ENCODE data around the gene SUPT6H. TPM values are rescaled to one million over a fixed set of nuclear protein-coding genes. Genes with fewer than 3 reads are reported as not detected.

The SUPT6H gene
- total and polyA plus RNA-seq, 2 donors (not counting 3 experiments of a cell fraction or from before 2014, with no cell fraction given) = 33.9 to 79.2 TPM

DNA sequence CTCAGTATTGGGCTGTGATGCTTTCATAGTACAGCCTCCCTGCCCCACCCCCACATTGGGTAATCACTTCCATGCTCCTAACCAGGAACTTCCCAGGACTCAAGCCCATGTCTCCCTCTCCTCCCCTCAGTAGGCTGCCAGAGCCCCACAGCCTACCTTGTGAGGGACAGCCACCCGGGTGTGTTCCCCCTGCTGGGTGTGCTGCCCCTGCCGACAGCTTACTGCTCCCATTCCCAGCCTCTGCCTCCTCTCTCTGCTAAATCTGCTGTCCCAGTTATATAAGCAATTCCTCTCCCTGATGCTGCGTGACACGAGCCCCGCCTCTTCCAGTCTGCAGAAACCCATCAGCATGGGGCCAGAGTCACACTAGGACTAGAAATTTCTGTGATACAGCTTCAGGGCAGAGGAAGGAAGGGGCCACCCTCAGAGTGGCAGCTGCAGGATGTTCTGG, 48.0 kb upstream of the SUPT6H start, which contains the start of gene RSKR:
TSS of gene RSKR (minus strand) at position 255 of the 451 bp plus-strand sequence. CDS start at position 231, 24 bp downstream.
- ChIA-PET CTCF (interaction anchor here (2.0 to 4.9 kb wide), 6 partner anchors 8 to 120 kb away, joined by 7 to 64 read pairs (median 16); partner anchors contain the start of gene PIGS), POLR2A (no interaction called here)
- no peak for TF ChIP-seq MYC (IDR thresholded peaks at IDR 0.05; ENCODE audit: low read depth, low read length)
- no peak for TF ChIP-seq EZH2 (IDR thresholded peaks at IDR 0.05; ENCODE audit: borderline replicate concordance, low read depth, low read length, severe bottlenecking)
- peaks cover 27 to 30% of the 10 kb centered on the region in 2 experiments for H3K36me3 ChIP-seq (ENCODE audit: control insufficient read depth in 2 of 2, extremely low read depth in 1 of 2, insufficient read depth in 2 of 2, low read length in 2 of 2)
- H3K79me2 ChIP-seq (ENCODE audit: control insufficient read depth, insufficient read depth, low read length) = no peaks in the 10 kb centered on the region
- no peaks in the 10 kb centered on the region for H3K9me1 ChIP-seq (replicated peaks; ENCODE audit: control insufficient read depth, extremely low read depth, insufficient read depth, low read length)
- H3K9me3 ChIP-seq (replicated peaks; ENCODE audit: control insufficient read depth, insufficient read depth, low read length) = no peaks in the 10 kb centered on the region
- no peak within 1 kb of the TSS for H2AFZ ChIP-seq (ENCODE audit: low read depth, low read length)
- no peak within 1 kb of the TSS for H3K9ac ChIP-seq (replicated peaks; ENCODE audit: extremely low read depth, insufficient read depth, low read length)
- DNase-seq (ENCODE audit: low read depth, low spot score) (no peak), FAIRE-seq (no peak)
- no peaks in the 10 kb centered on the region for H3K27me3 ChIP-seq (ENCODE audit: control insufficient read depth in 2 of 2, insufficient read depth in 2 of 2, low read length in 2 of 2)
- BruUV-seq (replicated peaks) = no TSS peak
- dilution Hi-C loops (cut with MboI; ENCODE audit: extremely low pct_ligation_motif_present, low sequenced_read_pairs) = no loop called here
- no peak within 1 kb of the TSS for H3K4me3 ChIP-seq (replicated peaks in 1 of 3; ENCODE audit: insufficient read depth in 1 of 3, low read depth in 1 of 3, low read length in 3 of 3)
- H3K4me2 ChIP-seq (ENCODE audit: insufficient read depth, low read length) = no peak within 1 kb of the TSS
- no peaks in the 10 kb centered on the region for H4K20me1 ChIP-seq (replicated peaks; ENCODE audit: control insufficient read depth, extremely low read depth, insufficient read depth, low read length)
- intact Hi-C loops (cut with micrococcal nuclease) = loop anchor here (1.0 kb wide), 1 partner anchor 66 kb away; no protein-coding TSS in a partner anchor
- peaks cover 7% of the 10 kb centered on the region for H3K4me1 ChIP-seq (ENCODE audit: control insufficient read depth, extremely low read depth, insufficient read depth, low read length)
- H3K27ac ChIP-seq (ENCODE audit: insufficient read depth, low read depth, low read length) = no peak within 1 kb of the TSS

DNA sequence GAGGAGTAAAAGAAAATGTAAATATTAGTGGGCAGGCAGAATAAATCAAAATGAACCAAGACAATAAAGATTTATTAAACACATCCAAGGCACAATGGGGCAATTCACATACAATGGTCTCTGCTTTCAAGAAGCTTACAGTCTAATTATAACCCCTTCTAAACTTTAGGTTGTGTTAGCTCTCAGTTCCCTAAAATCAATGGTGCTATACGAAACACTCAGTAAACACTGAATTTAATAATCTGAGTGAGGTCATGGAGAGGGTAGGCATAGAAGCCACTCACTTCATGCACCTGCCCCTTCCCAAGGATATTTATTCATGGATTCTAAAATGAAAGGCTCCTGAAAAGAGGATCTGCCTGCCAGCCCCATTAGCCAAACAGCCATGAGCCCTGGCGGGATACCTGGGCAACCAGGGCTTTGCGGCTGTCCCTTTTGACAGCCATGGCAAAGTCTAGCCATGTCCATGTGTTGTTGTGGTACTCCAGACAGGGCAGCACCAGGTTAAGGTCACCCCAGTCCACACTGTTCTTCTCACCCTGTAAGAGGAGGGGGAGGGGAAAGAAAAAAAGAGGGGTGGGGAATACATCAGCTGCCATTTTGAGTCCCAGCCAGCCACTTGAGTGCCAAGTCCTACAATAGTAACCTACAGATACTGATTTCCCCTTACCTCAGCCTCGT, 46.6 kb upstream of the SUPT6H start:
- POLR2A ChIA-PET = no interaction called here
- no peak overlapping the region for H3K4me2 ChIP-seq (ENCODE audit: insufficient read depth, low read length)
- no peak for TF ChIP-seq GATA2 (IDR thresholded peaks at IDR 0.05; ENCODE audit: insufficient read depth, insufficient read length, low read depth, low read length)
- TF ChIP-seq JUN (IDR thresholded peaks at IDR 0.05; ENCODE audit: borderline replicate concordance, insufficient read depth, insufficient read length, low read depth) = no peak
- TF ChIP-seq, protein P1, sequence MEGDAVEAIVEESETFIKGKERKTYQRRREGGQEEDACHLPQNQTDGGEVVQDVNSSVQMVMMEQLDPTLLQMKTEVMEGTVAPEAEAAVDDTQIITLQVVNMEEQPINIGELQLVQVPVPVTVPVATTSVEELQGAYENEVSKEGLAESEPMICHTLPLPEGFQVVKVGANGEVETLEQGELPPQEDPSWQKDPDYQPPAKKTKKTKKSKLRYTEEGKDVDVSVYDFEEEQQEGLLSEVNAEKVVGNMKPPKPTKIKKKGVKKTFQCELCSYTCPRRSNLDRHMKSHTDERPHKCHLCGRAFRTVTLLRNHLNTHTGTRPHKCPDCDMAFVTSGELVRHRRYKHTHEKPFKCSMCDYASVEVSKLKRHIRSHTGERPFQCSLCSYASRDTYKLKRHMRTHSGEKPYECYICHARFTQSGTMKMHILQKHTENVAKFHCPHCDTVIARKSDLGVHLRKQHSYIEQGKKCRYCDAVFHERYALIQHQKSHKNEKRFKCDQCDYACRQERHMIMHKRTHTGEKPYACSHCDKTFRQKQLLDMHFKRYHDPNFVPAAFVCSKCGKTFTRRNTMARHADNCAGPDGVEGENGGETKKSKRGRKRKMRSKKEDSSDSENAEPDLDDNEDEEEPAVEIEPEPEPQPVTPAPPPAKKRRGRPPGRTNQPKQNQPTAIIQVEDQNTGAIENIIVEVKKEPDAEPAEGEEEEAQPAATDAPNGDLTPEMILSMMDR (IDR thresholded peaks at IDR 0.05; ENCODE audit: extremely low read depth in 1 of 2, insufficient read depth in 1 of 2, low read depth in 1 of 2, low read length in 2 of 2) = no peak
- no peak for TF ChIP-seq MYC (IDR thresholded peaks at IDR 0.05; ENCODE audit: low read depth, low read length)
- TF ChIP-seq POLR2AphosphoS5 (IDR thresholded peaks at IDR 0.05; ENCODE audit: insufficient read depth, low read depth, low read length) = no peak
- no peak for TF ChIP-seq FOS (IDR thresholded peaks at IDR 0.05; ENCODE audit: borderline replicate concordance, insufficient read depth, low read length)
- TF ChIP-seq, protein P2, sequence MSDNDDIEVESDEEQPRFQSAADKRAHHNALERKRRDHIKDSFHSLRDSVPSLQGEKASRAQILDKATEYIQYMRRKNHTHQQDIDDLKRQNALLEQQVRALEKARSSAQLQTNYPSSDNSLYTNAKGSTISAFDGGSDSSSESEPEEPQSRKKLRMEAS (IDR thresholded peaks at IDR 0.05; ENCODE audit: insufficient read depth, insufficient read length) = no peak
- no peak for TF ChIP-seq POLR2A (IDR thresholded peaks at IDR 0.05; ENCODE audit: low read depth, low read length)
- no peak for TF ChIP-seq EZH2 (IDR thresholded peaks at IDR 0.05; ENCODE audit: borderline replicate concordance, low read depth, low read length, severe bottlenecking)
- no peak overlapping the region for H3K27ac ChIP-seq (ENCODE audit: insufficient read depth, low read depth, low read length)
- CTCF ChIA-PET = interaction anchor here (1.0 to 2.6 kb wide), 3 partner anchors 19 to 31 kb away, joined by 3 to 5 read pairs (median 4); partner anchors contain the start of gene BLTP2
- FAIRE-seq = no peak
- H2AFZ ChIP-seq (ENCODE audit: low read depth, low read length) = no peak overlapping the region
- DNase-seq (ENCODE audit: low read depth, low spot score) = no peak
- no peaks in the 10 kb centered on the region for H3K9me1 ChIP-seq (replicated peaks; ENCODE audit: control insufficient read depth, extremely low read depth, insufficient read depth, low read length)
- H3K27me3 ChIP-seq (ENCODE audit: control insufficient read depth in 2 of 2, insufficient read depth in 2 of 2, low read length in 2 of 2) = no peaks in the 10 kb centered on the region
- no peak overlapping the region for H3K4me3 ChIP-seq (replicated peaks in 1 of 3; ENCODE audit: insufficient read depth in 1 of 3, low read depth in 1 of 3, low read length in 3 of 3)
- peaks cover 32 to 42% of the 10 kb centered on the region in 2 experiments for H3K36me3 ChIP-seq (ENCODE audit: control insufficient read depth in 2 of 2, extremely low read depth in 1 of 2, insufficient read depth in 2 of 2, low read length in 2 of 2)
- no peaks in the 10 kb centered on the region for H3K79me2 ChIP-seq (ENCODE audit: control insufficient read depth, insufficient read depth, low read length)
- peaks cover 7% of the 10 kb centered on the region for H3K4me1 ChIP-seq (ENCODE audit: control insufficient read depth, extremely low read depth, insufficient read depth, low read length)
- intact Hi-C loops (cut with micrococcal nuclease) = no loop called here
- no peaks in the 10 kb centered on the region for H4K20me1 ChIP-seq (replicated peaks; ENCODE audit: control insufficient read depth, extremely low read depth, insufficient read depth, low read length)
- H3K9me3 ChIP-seq (replicated peaks; ENCODE audit: control insufficient read depth, insufficient read depth, low read length) = no peaks in the 10 kb centered on the region
- BruUV-seq (replicated peaks) = no TSS peak
- H3K9ac ChIP-seq (replicated peaks; ENCODE audit: extremely low read depth, insufficient read depth, low read length) = no peak overlapping the region
- dilution Hi-C loops (cut with MboI; ENCODE audit: extremely low pct_ligation_motif_present, low sequenced_read_pairs) = no loop called here

Data from endothelial cell of umbilical vein (primary cell).